VCaP (cell line): ENCODE results near the gene SMIM15.

Experiments
- H3K27ac ChIP-seq: fragments of 450-650 bp; 2 replicates; pipeline ENCODE4 v1.5.1; 2017
- TF ChIP-seq, protein P1 (sequence below): fragments of 450-650 bp; conservative IDR thresholded peaks from 2 replicates; pipeline ENCODE4 v1.5.1; 2017; ENCODE audit warnings: mild to moderate bottlenecking, moderate library complexity

The SMIM15 gene

GRCh38 chr5:61186634-61187033 lies 24.4 kb upstream of the SMIM15 start:
- H3K27ac ChIP-seq = no peak overlapping the region
- TF ChIP-seq, protein P1, sequence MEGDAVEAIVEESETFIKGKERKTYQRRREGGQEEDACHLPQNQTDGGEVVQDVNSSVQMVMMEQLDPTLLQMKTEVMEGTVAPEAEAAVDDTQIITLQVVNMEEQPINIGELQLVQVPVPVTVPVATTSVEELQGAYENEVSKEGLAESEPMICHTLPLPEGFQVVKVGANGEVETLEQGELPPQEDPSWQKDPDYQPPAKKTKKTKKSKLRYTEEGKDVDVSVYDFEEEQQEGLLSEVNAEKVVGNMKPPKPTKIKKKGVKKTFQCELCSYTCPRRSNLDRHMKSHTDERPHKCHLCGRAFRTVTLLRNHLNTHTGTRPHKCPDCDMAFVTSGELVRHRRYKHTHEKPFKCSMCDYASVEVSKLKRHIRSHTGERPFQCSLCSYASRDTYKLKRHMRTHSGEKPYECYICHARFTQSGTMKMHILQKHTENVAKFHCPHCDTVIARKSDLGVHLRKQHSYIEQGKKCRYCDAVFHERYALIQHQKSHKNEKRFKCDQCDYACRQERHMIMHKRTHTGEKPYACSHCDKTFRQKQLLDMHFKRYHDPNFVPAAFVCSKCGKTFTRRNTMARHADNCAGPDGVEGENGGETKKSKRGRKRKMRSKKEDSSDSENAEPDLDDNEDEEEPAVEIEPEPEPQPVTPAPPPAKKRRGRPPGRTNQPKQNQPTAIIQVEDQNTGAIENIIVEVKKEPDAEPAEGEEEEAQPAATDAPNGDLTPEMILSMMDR = no peak

DNA sequence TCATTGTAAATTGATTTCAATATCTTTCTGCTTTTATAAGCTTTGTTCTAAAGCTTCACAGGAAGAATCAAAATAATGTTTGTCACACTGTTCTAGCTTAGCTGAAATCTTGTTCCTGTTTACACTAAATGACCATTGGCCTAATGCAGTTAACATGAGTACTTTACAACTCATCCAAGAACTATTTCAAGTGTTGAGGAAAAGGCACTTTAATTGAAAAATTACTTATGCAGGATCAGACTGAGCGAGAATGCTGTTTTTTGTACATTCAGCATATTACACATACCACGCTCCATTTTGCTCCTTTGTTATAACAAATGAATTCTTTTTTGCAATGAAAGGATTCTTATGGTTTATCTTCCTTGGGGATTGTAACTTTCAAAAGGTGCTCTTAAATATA lies 22.4 kb upstream of the SMIM15 start:
- no peak overlapping the region for H3K27ac ChIP-seq
- TF ChIP-seq, protein P1 = no peak

DNA sequence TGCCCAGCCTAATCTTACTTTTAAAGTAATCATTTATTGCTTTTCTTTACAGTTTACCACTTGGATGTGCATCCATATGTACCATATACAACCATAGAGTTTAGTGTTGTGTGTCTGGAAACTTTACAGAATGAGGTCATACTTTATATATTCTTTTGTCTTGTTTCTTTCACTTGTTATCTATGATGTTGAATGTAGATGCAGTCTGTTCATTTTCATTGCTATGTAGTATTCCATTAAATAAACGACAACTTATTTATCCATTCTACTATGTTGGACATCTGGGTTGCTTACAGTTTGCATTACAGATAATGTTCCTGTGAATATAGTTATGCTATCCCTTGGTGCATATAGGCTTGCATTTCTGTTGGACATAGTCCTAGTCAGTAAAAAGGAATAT lies 21.3 kb upstream of the SMIM15 start:
- no peak overlapping the region for H3K27ac ChIP-seq
- TF ChIP-seq, protein P1 = no peak

- TF ChIP-seq, protein P1 = no peak
- H3K27ac ChIP-seq = no peak overlapping the region
These were observed 20.2 kb upstream of the SMIM15 start for GRCh38 chr5:61182449-61182848.

GRCh38 chr5:61180886-61181285 lies 18.6 kb upstream of the SMIM15 start:
- TF ChIP-seq, protein P1 = no peak

DNA sequence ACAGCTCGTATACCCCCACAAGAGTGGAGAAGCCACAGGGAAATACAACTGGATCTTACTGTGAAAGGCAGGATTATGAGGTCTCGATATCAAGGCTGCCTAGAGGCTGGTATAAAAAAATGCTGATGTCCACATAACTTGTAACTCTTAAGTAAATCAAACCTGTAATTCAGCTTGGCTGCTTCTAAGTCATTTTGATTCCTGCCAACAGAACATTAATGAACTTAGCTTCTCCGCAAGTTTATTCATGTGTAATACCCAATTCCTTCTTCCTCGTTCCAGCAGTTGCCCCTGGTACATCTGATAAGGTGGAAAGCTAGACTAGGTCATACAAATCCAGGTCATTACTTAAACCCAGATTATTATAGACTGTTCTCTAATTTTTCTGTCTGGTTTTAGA lies 16.4 kb upstream of the SMIM15 start:
- H3K27ac ChIP-seq = no peak overlapping the region
- TF ChIP-seq, protein P1 = no peak

More at GRCh38 chr5:61180886-61181285, 18.6 kb upstream of the SMIM15 start:
- no peak overlapping the region for H3K27ac ChIP-seq

DNA sequence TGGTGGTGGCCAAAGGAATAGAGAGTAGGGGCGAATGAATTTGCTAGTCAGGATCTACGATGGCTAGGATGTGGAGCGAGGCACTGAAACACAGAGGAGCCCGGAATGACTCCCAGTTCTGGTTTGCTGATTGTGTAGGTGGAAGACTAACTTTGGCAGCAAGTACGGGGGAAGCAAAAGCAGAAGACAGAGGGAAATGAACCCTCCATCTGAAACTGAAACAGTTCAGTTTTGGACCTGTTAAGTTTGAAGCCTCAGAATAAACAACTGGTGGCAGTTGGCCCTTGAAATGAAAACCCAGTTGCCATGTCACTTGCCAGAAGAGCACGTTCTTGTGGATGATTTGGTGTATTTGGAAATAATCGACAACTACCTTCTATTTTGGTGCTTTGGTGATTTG lies 15.4 kb upstream of the SMIM15 start:
- TF ChIP-seq, protein P1 = no peak
- no peak overlapping the region for H3K27ac ChIP-seq

- TF ChIP-seq, protein P1 = no peak
These were observed 14.8 kb upstream of the SMIM15 start for GRCh38 chr5:61177070-61177469.

More at GRCh38 chr5:61177070-61177469, 14.8 kb upstream of the SMIM15 start:
- no peak overlapping the region for H3K27ac ChIP-seq
